Astrocyte (in vitro differentiated cells and primary cell): ENCODE results near the gene SULT2B1. TPM values are rescaled to one million over a fixed set of nuclear protein-coding genes. Genes with fewer than 3 reads are reported as not detected.

Source experiments
- DNase-seq: peaks from one replicate; pipeline ENCODE4 v3.0.0-alpha.2; 2010; ENCODE audit warnings: low read depth
- FAIRE-seq: peaks from 2 replicates; lab custom pipeline; 2011; peaks lifted over from hg19 to GRCh38; lab: Jason Lieb, UNC
- H2AFZ ChIP-seq: 2 replicates; pipeline ENCODE4 v1.6.0; 2012; ENCODE audit warnings: low read depth, low read length, inconsistent platforms
- H3K27ac ChIP-seq: 2 replicates; pipeline ENCODE4 v1.5.1; 2011; ENCODE audit warnings: low read depth, low read length, inconsistent platforms
- H3K27me3 ChIP-seq: 2 replicates; pipeline ENCODE4 v1.6.0; 2011; ENCODE audit warnings: low read length, inconsistent platforms; ENCODE audit not compliant: insufficient read depth
- H3K36me3 ChIP-seq: 2 replicates; pipeline ENCODE4 v1.5.1; 2011; ENCODE audit warnings: low read length, inconsistent platforms; ENCODE audit not compliant: insufficient read depth
- H3K4me1 ChIP-seq: 2 replicates; pipeline ENCODE4 v1.5.1; 2011; ENCODE audit warnings: low read length, inconsistent platforms; ENCODE audit not compliant: insufficient read depth
- H3K4me2 ChIP-seq: 2 replicates; pipeline ENCODE4 v1.6.0; 2012; ENCODE audit warnings: low read length, inconsistent platforms
- H3K4me3 ChIP-seq: 2 replicates; pipeline ENCODE4 v1.5.1; 2011; ENCODE audit warnings: low read depth, mild to moderate bottlenecking, low read length, inconsistent platforms; ENCODE audit not compliant: insufficient read depth
- H3K79me2 ChIP-seq: 2 replicates; pipeline ENCODE4 v1.6.0; 2012; ENCODE audit warnings: mild to moderate bottlenecking, low read length, inconsistent platforms; ENCODE audit not compliant: insufficient read depth
- H3K9ac ChIP-seq: 2 replicates; pipeline ENCODE4 v1.6.0; 2012; ENCODE audit warnings: mild to moderate bottlenecking, low read length, inconsistent platforms
- H3K9me3 ChIP-seq: 2 replicates; pipeline ENCODE4 v1.5.1; 2012; ENCODE audit warnings: low read depth, mild to moderate bottlenecking, low read length, inconsistent platforms; ENCODE audit not compliant: insufficient read depth
- H4K20me1 ChIP-seq: 2 replicates; pipeline ENCODE4 v1.6.0; 2012; ENCODE audit warnings: low read length, inconsistent platforms; ENCODE audit not compliant: insufficient read depth
- H3K27ac Mint-ChIP-seq: one replicate; pipeline ENCODE4 v1.8.0; 2021; ENCODE audit warnings: mild to moderate bottlenecking, mixed read lengths; ENCODE audit not compliant: unreplicated experiment
- H3K27me3 Mint-ChIP-seq: one replicate; pipeline ENCODE4 v1.8.0; 2021; ENCODE audit warnings: low read depth, mixed read lengths; ENCODE audit not compliant: unreplicated experiment
- H3K36me3 Mint-ChIP-seq: one replicate; pipeline ENCODE4 v1.8.0; 2021; ENCODE audit warnings: low read depth, mixed read lengths; ENCODE audit not compliant: unreplicated experiment
- H3K4me1 Mint-ChIP-seq: one replicate; pipeline ENCODE4 v1.8.0; 2021; ENCODE audit warnings: low read depth, mixed read lengths; ENCODE audit not compliant: unreplicated experiment
- H3K4me3 Mint-ChIP-seq: one replicate; pipeline ENCODE4 v1.8.0; 2021; ENCODE audit warnings: mild to moderate bottlenecking, moderate library complexity, mixed read lengths; ENCODE audit not compliant: unreplicated experiment
- H3K9me3 Mint-ChIP-seq: one replicate; pipeline ENCODE4 v1.8.0; 2021; ENCODE audit warnings: mild to moderate bottlenecking, mixed read lengths; ENCODE audit not compliant: unreplicated experiment
- CTCF ChIP-seq: IDR thresholded peaks from 2 replicates; pipeline ENCODE4 v1.5.1; 2011; ENCODE audit warnings: low read depth, mild to moderate bottlenecking, inconsistent platforms, low read length, moderate library complexity; ENCODE audit not compliant: insufficient read depth
- EZH2 ChIP-seq: IDR thresholded peaks from 2 replicates; pipeline ENCODE4 v1.6.1; 2012; ENCODE audit warnings: mild to moderate bottlenecking, low read length, inconsistent platforms; ENCODE audit not compliant: insufficient read depth
- total RNA-seq: library from RNA; stranded (reverse); gene quantifications from 2 replicates; pipeline ENCODE4 v1.2.1, GENCODE V29; 2021

SULT2B1 gene
- total RNA-seq, 1 donor from 2014 or later: not detected

- Histone ChIP-seq H3K79me2 (no peaks in the 10 kb centered on the region), H2AFZ (no peak overlapping the region), H3K4me3 (no peak overlapping the region), H3K4me2 (no peak overlapping the region), H3K36me3 (no peaks in the 10 kb centered on the region), H3K4me1 (no peaks in the 10 kb centered on the region), H3K27ac (no peak overlapping the region), H3K9ac (no peak overlapping the region), H3K9me3 (peaks cover 10% of the 10 kb centered on the region), H3K27me3 (no peaks in the 10 kb centered on the region), H4K20me1 (no peaks in the 10 kb centered on the region)
- no peak for DNase-seq
- H3K27ac Mint-ChIP-seq: peak overlapping the region; percentile 41
- no peaks in the 10 kb centered on the region for H3K4me1 Mint-ChIP-seq
- no peak overlapping the region for H3K4me3 Mint-ChIP-seq
- H3K36me3 Mint-ChIP-seq: peaks cover 6% of the 10 kb centered on the region
- FAIRE-seq: no peak
- no peaks in the 10 kb centered on the region for H3K27me3 Mint-ChIP-seq
- TF ChIP-seq CTCF (no peak), EZH2 (no peak)
- H3K9me3 Mint-ChIP-seq: peaks cover 15% of the 10 kb centered on the region
Observed at GRCh38 chr19:48529156-48529555, 22.8 kb upstream of the SULT2B1 start.

- no peak overlapping the region for H3K9ac ChIP-seq
- H3K36me3 ChIP-seq: no peaks in the 10 kb centered on the region
- no peak overlapping the region for H3K4me2 ChIP-seq
- no peak for DNase-seq
- Mint-ChIP-seq H3K4me1 (no peaks in the 10 kb centered on the region), H3K9me3 (peaks cover 13% of the 10 kb centered on the region), H3K27me3 (no peaks in the 10 kb centered on the region), H3K36me3 (no peaks in the 10 kb centered on the region), H3K27ac (no peak overlapping the region), H3K4me3 (no peak overlapping the region)
- H3K27me3 ChIP-seq: no peaks in the 10 kb centered on the region
- no peaks in the 10 kb centered on the region for H4K20me1 ChIP-seq
- no peaks in the 10 kb centered on the region for H3K79me2 ChIP-seq
- no peak for FAIRE-seq
- H3K4me1 ChIP-seq: no peaks in the 10 kb centered on the region
- peaks cover 7% of the 10 kb centered on the region for H3K9me3 ChIP-seq
- no peak overlapping the region for H3K27ac ChIP-seq
- no peak for TF ChIP-seq EZH2
- no peak for TF ChIP-seq CTCF
- H2AFZ ChIP-seq: no peak overlapping the region
- H3K4me3 ChIP-seq: no peak overlapping the region
Observed at GRCh38 chr19:48530066-48530720, 21.8 kb upstream of the SULT2B1 start.

- FAIRE-seq: no peak
- H3K27ac ChIP-seq: no peak overlapping the region
- H3K36me3 ChIP-seq: no peaks in the 10 kb centered on the region
- H3K9me3 ChIP-seq: peaks cover 7% of the 10 kb centered on the region
- H3K4me2 ChIP-seq: no peak overlapping the region
- H3K4me1 ChIP-seq: no peaks in the 10 kb centered on the region
- no peak for DNase-seq
- Mint-ChIP-seq H3K27ac (no peak overlapping the region), H3K4me1 (no peaks in the 10 kb centered on the region), H3K36me3 (no peaks in the 10 kb centered on the region), H3K9me3 (peaks cover 13% of the 10 kb centered on the region), H3K4me3 (no peak overlapping the region), H3K27me3 (no peaks in the 10 kb centered on the region)
- no peak overlapping the region for H3K4me3 ChIP-seq
- H3K9ac ChIP-seq: no peak overlapping the region
- no peaks in the 10 kb centered on the region for H4K20me1 ChIP-seq
- TF ChIP-seq EZH2 (no peak), CTCF (no peak)
- H3K79me2 ChIP-seq: no peaks in the 10 kb centered on the region
- no peak overlapping the region for H2AFZ ChIP-seq
- no peaks in the 10 kb centered on the region for H3K27me3 ChIP-seq
Observed at GRCh38 chr19:48530770-48531169, 21.2 kb upstream of the SULT2B1 start.
